Lower leg skin (tissue), 4 donors: ENCODE data around the gene BCAS4. TPM values are rescaled to one million over a fixed set of nuclear protein-coding genes. Genes with fewer than 3 reads are reported as not detected.

Source experiments
- DNase-seq, 2 donors: peaks; one replicate each; pipeline ENCODE4 v3.0.0-alpha.2; 2019; ENCODE audit warnings: low spot score in 2 of 2
- H3K4me3 ChIP-seq: fragments of 200-600 bp; sonication (generic); 2 replicates; pipeline ENCODE4 v1.5.1; 2017; ENCODE audit warnings: mild to moderate bottlenecking, low read depth; ENCODE audit not compliant: poor library complexity, severe bottlenecking
- CTCF ChIP-seq, 3 donors: fragments of 450-650 bp; IDR thresholded peaks; one replicate each; pipeline ENCODE4 v1.5.1; 2016; ENCODE audit warnings: antibody characterized with exemption in 3 of 3, mild to moderate bottlenecking in 3 of 3, moderate library complexity in 2 of 3
- POLR2A ChIP-seq, 2 donors: fragments of 450-650 bp; IDR thresholded peaks; one replicate each; pipeline ENCODE4 v1.6.1; 2016 to 2017; ENCODE audit warnings: antibody characterized with exemption in 2 of 2, mild to moderate bottlenecking in 1 of 2, moderate library complexity in 1 of 2
- WGBS, 2 donors: methylation state at CpG; one replicate each; pipeline ENCODE4 v1.1.5; 2018; 5-methylcytosine and 5-hydroxymethylcytosine counted together
- intact Hi-C: fragments of 100-400 bp; cut with DNase I; formaldehyde crosslinking; loops from one replicate; pipeline ENCODE4 v1.15.0; 2023; ENCODE audit warnings: low total_unique reads
- total RNA-seq, 4 donors: library from RNA; depleted of rRNA; stranded (reverse); fragments of >200 nt; gene quantifications; one replicate each; pipeline ENCODE4 v1.1.0, GENCODE V29; 2016

The BCAS4 gene
- total RNA-seq, 4 donors from 2014 or later = 1.3 to 7.7 (median 3.5) TPM

DNA sequence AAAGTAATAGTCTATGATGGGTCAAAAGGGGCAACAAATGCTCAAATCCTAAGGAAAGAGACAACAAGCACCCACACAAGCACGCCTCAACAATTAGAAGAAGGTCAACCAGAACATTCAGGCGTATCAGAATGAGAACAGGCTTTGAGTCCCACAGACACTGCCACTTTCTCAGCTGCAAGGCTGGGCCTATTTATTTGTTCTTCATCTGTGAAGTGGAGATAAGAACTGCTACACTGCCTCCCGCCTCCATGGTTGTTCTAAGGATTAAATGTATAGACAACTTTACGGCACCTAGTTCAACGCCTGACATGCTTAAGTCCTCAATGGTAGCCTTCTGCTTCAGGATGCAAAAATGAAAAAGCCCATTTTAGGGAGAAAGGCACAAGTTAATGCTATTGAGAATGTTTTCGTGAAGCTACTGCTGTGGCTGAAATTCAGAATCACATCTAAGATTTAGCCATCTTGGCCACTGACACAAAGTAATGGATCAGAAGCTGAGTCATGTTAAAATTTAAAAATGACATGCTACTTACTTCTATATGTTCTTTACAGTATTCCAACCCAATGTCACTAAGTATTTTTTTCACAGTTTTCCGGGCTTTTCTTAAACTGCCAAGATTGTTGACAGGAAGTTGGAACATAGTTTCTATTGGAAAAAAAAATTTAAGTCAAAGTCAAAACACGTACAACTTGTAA is 108.6 kb downstream of the BCAS4 start:
- intact Hi-C loops = no loop called here
- WGBS, 2 donors = 79 to 85% methylated on average over 8 of the region's 8 CpGs
- H3K4me3 ChIP-seq = no peak overlapping the region
- no peak for TF ChIP-seq POLR2A (IDR thresholded peaks at IDR 0.05)
- TF ChIP-seq CTCF (IDR thresholded peaks at IDR 0.05) = no peak
- no peak for DNase-seq

DNA sequence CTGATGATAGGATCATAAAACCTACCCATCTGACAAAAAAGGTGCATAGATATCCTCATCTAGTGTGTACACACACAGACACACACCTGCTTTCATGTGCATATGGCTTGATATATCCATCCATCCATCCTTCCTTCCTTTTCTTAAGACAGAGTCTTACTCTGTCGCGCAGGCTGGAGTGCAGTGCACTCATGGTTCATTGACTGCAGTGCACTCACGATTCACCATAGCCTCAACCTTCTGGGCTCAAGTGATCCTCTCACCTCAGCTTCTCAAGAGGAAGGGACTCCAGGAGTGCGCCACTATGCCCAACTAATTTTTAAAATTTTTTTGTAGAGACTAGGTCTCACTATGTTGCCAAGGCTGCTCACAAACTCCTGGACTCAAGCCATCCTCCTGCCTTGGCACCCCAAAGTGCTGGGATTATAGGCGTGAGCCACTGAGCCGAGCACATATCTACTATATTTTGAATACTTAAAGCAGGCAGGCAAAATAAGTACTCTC is 109.3 kb downstream of the BCAS4 start:
- intact Hi-C loops = no loop called here

GRCh38 chr20:50909413-50909812 is 114.6 kb downstream of the BCAS4 start:
- H3K4me3 ChIP-seq = no peak overlapping the region
- WGBS, 2 donors = 80 to 86% methylated on average over 3 of the region's 3 CpGs
- DNase-seq = no peak
- intact Hi-C loops = no loop called here
- no peak for TF ChIP-seq POLR2A (IDR thresholded peaks at IDR 0.05)
- no peak for TF ChIP-seq CTCF (IDR thresholded peaks at IDR 0.05)

More for the DNA sequence above, 109.3 kb downstream of the BCAS4 start:
- no peak for TF ChIP-seq CTCF (IDR thresholded peaks at IDR 0.05)
- no peak for TF ChIP-seq POLR2A (IDR thresholded peaks at IDR 0.05)
- no peak for DNase-seq
- 77 to 78% methylated on average over 6 of the region's 6 CpGs for WGBS, 2 donors
- H3K4me3 ChIP-seq = no peak overlapping the region

DNA sequence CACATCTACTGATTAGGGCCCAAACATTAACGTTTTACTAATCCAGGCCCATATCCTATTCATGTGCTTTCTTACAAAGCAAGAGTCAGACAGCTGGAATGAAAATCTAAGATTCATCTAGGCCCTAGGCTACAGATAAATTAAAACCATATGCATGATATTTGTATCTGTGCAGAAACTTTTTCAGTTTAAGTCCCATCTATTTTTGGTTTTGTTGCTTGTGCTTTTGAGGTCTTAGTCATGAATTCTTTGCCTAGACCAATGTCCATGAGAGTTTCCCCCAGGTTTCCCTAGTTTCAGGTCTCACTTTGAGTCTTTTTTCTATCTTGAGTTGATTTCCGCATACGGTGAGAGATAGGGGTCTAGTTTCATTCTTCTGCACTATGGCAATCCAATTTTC is 116.2 kb downstream of the BCAS4 start:
- H3K4me3 ChIP-seq = no peak overlapping the region
- DNase-seq = no peak
- TF ChIP-seq POLR2A (IDR thresholded peaks at IDR 0.05) (no peak), CTCF (IDR thresholded peaks at IDR 0.05) (no peak)
- WGBS, 2 donors = 41 to 50% methylated on average over 3 of the region's 3 CpGs
- intact Hi-C loops = no loop called here

DNA sequence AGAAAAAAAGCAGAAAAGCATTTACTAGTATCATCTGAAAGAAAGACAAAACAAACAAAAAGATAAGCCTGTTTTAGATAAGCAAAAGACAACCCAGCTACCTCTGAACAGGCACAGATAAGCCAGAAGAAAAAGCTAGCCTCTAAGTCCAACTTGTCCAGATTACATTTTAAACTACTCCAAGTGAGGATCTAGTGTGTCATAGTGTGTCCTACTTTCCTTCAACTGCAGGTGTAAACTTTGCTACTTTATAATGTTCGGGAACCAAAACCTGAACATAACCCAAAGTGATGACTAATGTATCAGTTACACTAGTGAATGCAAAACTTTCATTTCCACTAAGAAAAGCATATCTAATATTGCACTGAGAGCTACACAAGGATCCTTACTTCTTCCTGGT is 116.9 kb downstream of the BCAS4 start:
- H3K4me3 ChIP-seq = no peak overlapping the region
- intact Hi-C loops = no loop called here
- WGBS, 2 donors = 48 to 66% methylated on average over 1 of the region's 1 CpG
- DNase-seq = no peak
- TF ChIP-seq CTCF (IDR thresholded peaks at IDR 0.05) (no peak), POLR2A (IDR thresholded peaks at IDR 0.05) (no peak)
